Hematopoietic multipotent progenitor cell treated with erythropoietin and hydrocortisone succinate and interleukin-3 and kit ligand, for 15 days (in vitro differentiated cells): ENCODE measurements around the gene PSAPL1.

Source experiments
- DNase-seq: peaks from one replicate; pipeline ENCODE4 v3.0.0-alpha.2; 2015; ENCODE audit warnings: low spot score

Gene PSAPL1

GRCh38 chr4:7418131-7418943, 16.4 kb downstream of the PSAPL1 start:
- DNase-seq: no peak

- DNase-seq: no peak
These were observed 17.1 kb downstream of the PSAPL1 start for GRCh38 chr4:7417639-7418038.

- no peak for DNase-seq
These were observed 17.8 kb downstream of the PSAPL1 start for GRCh38 chr4:7416745-7417432.

GRCh38 chr4:7415927-7416686, 18.6 kb downstream of the PSAPL1 start:
- no peak for DNase-seq

- DNase-seq: no peak
These were observed 19.8 kb downstream of the PSAPL1 start for GRCh38 chr4:7414736-7415510.

- DNase-seq: no peak
These were observed 20.7 kb downstream of the PSAPL1 start for GRCh38 chr4:7414046-7414445.

- DNase-seq: no peak
These were observed 22.2 kb downstream of the PSAPL1 start for GRCh38 chr4:7412554-7412912.

- no peak for DNase-seq
These were observed 22.7 kb downstream of the PSAPL1 start for GRCh38 chr4:7411896-7412553.

- DNase-seq: no peak
These were observed 23.2 kb downstream of the PSAPL1 start for GRCh38 chr4:7411491-7411890.

- no peak for DNase-seq
These were observed 24.3 kb downstream of the PSAPL1 start for GRCh38 chr4:7410446-7410845.

- no peak for DNase-seq
These were observed 26.6 kb downstream of the PSAPL1 start for GRCh38 chr4:7408166-7408565.

GRCh38 chr4:7403001-7403400, 31.7 kb downstream of the PSAPL1 start:
- DNase-seq: no peak

- DNase-seq: no peak
These were observed 32.2 kb downstream of the PSAPL1 start for GRCh38 chr4:7402526-7402925.

- no peak for DNase-seq
These were observed 33.9 kb downstream of the PSAPL1 start for GRCh38 chr4:7400671-7401298.

GRCh38 chr4:7399440-7400234, 35.1 kb downstream of the PSAPL1 start:
- DNase-seq: no peak

GRCh38 chr4:7398788-7399439, 35.8 kb downstream of the PSAPL1 start:
- DNase-seq: no peak

GRCh38 chr4:7398104-7398423, 36.7 kb downstream of the PSAPL1 start:
- no peak for DNase-seq

GRCh38 chr4:7397206-7398103, 37.3 kb downstream of the PSAPL1 start:
- no peak for DNase-seq
